Ramos (cell line): ENCODE measurements around the gene SOAT2.
"Not testable (repeated sequence)": the region's sequence is repeated elsewhere in the genome, so short reads cannot be mapped to it uniquely, and the experiment has no call there.

ENCODE experiments used
- in situ Hi-C: fragments of 300-500 bp; cut with MboI; formaldehyde crosslinking; loops from one replicate; pipeline ENCODE4 v1.14.3; 2022; ENCODE audit warnings: low sequenced_read_pairs; ENCODE audit not compliant: unreplicated experiment

The SOAT2 gene

GRCh38 chr12:53078425-53079225 is 24.7 kb upstream of the SOAT2 start:
- in situ Hi-C loops, result no loop called here

DNA sequence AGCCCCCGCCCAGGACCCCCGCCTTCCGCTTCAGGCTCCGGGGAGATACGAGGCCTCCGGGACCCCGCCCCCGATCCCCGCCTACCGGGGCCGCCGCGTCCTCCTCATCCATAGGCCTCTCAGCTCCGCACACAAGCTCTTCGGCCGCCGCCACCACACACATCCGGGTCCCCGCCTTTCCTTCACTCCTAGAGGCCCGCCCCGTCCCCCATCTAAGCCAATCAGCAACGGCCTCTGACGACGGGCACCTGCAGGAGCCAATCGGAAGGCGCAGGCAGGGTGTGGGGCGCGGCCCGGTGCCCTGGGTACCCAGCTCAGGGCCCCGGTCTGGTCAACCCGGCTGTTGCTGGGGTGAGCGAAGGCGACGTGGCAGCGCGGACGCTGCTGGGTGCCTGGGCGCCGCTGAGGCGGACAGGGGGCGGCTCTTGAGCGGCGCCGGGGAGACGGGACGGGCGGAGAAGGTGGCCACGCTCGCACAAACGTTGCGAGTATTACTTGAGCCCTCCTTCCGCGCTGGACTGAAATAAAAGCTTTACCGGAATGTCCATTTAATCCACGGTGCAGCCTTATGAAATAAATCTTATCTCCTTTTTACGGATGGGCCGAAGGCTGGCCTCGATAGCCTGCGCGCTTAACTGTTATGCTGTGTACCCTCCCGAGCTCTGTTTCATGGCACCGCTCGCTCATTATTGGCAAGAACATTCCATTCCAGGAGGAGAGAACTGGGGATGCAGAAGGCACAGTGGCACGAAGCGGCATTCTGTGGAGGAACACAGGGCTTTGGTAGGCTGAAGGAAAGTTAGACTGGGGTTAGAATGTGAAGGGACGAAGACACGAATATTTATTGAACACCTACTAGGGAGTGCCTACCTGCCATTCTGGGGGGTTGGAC is 23.8 kb upstream of the SOAT2 start, which contains the start of gene SPRYD3:
TSS of gene SPRYD3 (minus strand) at position 165 of the 892 bp plus-strand sequence. CDS start at position 108, 57 bp downstream.
- in situ Hi-C loops, result no loop called here

DNA sequence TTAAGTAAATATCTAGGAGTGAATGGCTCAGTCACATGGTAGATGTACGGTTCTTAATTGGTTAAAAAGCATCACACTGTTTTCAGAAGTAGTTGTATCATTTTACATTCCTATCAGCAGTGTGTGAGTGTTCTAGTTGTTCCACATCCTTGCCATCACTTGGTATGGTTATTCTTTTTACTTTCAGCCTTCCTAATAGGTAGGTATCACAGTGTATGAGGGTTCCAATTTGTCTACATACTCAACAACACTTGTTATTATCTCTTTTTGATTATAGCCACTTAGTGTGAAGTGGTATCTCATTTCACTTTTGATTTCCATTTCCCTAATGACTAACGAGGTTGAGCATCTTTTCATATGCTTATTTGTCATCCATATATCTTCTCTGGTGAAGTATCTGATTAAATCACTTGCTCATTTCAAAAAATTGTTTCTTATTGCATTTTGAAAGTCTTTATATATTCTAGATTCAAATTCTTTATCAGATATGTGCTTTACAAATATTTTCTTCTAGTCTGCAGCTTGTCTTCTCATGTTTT is 20.6 kb upstream of the SOAT2 start:
- in situ Hi-C loops, result no loop called here

- in situ Hi-C loops, result no loop called here
These were observed 16.9 kb upstream of the SOAT2 start for GRCh38 chr12:53086361-53086760.

DNA sequence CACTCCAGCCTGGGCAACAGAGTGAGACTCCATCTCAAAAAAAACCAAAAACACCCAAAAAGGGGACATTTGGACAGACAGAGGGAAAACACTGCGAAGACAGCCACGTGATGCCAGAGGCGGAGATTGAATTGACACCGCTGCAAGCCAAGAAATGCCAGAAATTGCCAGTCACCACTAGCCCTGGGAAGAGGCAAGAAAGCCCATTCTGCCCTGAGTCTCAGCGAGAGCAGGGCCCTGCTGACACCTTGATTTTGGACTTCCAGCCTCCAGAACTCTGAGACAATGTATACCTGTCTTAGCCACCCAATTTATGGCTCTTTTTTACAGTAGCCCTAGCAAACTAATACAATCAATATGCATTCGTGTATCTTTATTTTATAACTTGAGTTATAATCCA is 13.2 kb upstream of the SOAT2 start:
- in situ Hi-C loops, result no loop called here

- in situ Hi-C loops, result no loop called here
These were observed 12.7 kb upstream of the SOAT2 start for GRCh38 chr12:53090554-53090953.

DNA sequence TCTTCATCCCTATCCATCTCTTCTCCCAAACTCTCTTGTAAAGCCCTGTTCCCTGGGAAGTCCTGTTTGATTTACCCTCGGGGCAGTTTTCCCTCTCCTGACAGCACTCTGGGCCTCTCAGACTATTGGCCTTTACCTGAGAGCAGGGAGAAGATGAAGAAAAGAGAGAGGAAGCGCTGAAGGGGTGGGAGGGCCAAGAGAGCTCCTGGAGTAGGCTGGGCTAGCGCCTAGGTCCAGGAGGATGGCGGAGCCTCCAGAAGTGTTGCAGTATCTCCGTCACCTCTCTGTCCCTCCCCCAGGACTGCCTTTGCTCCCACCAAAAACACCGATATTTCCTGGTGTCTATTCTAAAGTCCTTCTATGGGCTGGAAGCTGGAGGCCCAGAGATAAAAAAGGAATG is 11.5 kb upstream of the SOAT2 start:
- in situ Hi-C loops, result no loop called here

- in situ Hi-C loops, result no loop called here
These were observed 9.4 kb upstream of the SOAT2 start for GRCh38 chr12:53093777-53094393.

DNA sequence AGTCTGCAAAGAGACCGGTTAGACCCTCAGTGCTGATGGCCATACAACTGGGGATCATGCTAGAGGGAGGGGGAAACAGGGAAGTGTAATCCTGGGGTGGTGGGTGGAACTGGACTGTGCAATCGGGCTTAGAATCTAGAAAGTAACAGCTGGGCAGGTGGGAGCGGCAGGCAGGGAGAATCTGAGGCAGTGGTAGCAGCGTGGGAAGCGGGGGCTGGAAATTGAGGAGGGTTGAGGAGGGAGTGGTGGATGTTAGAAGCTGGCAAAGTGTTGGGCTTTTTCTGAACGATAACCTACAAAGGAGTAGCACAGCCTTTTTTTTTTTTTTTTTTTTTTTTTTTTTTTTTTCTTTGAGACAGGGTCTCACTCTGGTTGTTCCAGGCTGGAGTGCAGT is 8.9 kb upstream of the SOAT2 start:
- in situ Hi-C loops, result no loop called here

DNA sequence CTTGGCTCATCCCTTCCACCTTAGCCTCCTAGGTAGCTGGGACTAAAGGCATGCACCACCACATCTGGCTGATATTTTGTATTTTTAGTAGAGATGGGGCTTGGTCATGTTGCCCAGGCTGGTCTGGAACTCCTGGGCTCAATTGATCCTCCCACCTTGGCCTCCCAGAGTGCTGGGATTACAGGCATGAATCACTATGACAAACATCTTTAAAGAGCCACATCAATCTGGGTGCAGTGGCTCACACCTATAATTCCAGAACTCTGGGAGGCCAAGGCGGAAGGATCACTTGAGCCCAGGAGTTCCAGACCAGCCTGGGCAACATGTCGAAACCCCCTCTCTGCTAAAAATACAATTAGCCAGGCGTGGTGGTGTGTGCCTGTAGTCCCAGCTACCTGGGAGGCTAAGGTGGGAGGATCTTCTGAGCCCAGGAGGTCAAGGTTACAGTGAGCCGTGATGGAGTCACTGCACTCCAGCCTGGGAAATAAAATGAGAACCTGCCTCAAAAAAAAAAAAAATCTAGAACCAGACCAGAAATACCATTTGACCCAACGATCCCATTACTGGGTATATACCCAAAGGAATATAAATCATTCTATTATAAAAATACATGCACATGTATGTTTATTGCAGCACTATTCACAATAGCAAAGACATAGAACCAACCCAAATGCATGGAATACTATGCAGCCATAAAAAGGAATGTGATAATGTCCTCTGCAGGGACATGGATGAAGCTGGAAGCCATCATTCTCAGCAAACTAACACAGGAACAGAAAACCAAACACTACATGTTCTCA is 8.3 kb upstream of the SOAT2 start:
- in situ Hi-C loops, result not testable (repeated sequence)

- in situ Hi-C loops, result not testable (repeated sequence)
These were observed 7.7 kb upstream of the SOAT2 start for GRCh38 chr12:53095596-53095895.

GRCh38 chr12:53096089-53096741 is 7.1 kb upstream of the SOAT2 start:
- in situ Hi-C loops, result no loop called here

DNA sequence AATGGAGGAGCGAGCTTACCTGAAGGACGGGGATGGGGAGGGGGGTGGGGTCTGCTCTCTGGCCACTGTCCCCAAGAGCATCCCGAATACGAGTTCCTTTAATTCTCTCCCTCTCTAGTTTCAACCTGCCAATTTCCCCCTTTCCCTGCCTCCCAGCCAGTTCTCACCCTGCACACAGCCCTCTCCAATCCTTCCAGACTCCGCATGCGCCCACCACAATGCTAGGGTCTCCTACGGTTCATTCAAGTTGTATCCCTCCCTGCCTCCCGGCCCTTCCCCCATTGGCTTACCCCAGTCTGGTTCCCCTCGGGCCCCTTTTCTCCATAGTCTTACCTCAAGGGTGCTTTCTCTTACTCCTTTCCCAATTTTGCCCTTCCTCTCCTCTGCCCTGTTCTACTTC is 6.5 kb upstream of the SOAT2 start:
- in situ Hi-C loops, result no loop called here

DNA sequence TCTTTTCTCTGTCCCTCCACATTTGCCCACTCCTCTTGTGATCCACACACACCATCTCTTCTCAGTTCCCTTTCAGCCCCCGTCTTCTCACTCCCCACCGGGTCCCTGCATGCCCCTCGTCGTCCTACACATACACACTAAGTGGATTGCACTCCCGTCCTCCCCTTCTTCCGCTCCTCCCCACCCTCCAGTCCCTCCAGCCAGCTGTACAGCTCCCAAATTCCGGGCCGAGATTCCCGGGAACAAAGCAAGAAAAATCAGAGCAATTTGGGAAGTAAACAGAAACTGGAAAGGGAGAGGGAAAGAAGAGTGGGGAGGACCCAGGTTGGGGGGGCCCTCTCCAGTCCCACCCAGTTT is 6.1 kb upstream of the SOAT2 start:
- in situ Hi-C loops, result no loop called here

DNA sequence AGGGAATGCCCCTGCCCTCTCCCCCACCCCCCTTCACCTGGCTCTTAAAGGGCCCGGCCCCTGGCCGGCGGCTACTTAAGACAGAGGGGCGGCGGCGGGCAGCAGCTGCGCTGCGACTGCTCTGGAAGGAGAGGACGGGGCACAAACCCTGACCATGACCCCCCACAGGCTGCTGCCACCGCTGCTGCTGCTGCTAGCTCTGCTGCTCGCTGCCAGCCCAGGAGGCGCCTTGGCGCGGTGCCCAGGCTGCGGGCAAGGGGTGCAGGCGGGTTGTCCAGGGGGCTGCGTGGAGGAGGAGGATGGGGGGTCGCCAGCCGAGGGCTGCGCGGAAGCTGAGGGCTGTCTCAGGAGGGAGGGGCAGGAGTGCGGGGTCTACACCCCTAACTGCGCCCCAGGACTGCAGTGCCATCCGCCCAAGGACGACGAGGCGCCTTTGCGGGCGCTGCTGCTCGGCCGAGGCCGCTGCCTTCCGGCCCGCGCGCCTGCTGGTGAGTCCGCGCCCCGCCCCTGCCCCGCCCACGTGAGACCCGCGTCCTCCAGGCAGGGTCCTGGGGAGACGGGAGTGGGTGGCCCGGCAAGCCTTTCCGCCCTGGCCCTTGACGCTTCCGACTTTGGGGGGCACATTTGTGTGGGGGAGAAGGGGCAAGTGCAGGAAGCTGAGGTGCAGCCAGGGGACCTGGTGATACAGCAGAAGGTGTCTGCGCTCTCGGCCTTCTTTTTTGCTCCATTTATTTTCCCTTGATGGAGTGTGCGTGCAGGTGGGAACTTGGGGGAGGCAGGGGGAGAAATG is 5.5 kb upstream of the SOAT2 start, which contains the start of gene IGFBP6:
TSS of gene IGFBP6 (plus strand) at position 104 of the 790 bp plus-strand sequence. CDS start at position 155, 51 bp downstream.
- in situ Hi-C loops, result no loop called here

- in situ Hi-C loops, result no loop called here
These were observed 4.8 kb upstream of the SOAT2 start for GRCh38 chr12:53098354-53098981.

DNA sequence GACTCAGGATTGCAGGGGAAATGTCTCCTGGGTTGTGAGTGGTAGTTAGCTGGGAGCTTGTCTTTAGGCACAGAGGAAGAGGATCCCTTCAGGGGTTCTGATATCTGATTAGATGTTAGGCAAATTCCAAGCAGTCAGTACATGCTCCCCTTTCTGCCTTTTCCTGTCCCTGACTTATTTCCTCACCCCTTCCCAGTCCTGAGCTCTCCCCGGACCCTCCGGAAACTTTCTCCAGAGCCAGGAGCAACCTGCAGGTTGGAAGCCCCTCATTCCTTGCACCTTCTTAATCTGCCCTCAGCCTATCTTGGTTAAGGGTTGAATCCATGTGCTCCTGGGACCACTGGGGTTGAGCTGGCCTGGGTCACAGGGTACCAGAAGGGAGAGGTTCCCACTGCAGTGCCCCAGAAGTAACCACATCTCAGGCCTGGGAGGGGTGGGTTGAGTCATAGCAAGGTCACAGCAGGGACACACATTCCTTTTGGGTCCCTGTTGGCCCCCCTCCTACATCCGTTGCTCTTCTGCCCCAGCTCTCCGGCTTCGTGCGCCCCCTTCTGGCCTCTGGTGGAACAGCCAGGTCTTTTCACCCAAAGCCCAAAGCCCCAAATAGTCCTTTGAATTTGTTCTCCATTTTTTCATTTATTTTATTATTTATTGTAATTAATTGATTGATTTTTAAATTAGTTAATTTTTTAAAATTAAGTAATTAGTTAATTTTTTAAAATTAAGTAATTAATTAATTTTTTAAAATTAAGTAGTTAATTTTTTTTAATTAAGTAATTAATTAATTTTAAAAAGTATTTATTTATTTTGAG is 4.0 kb upstream of the SOAT2 start:
- in situ Hi-C loops, result no loop called here
